WTC11 (cell line): ENCODE measurements around the gene MLF2. TPM values are rescaled to one million over a fixed set of nuclear protein-coding genes. Genes with fewer than 3 reads are reported as not detected.
A peak's percentile ranks its signal among the peaks of the same experiment; 100 is the strongest.

Source experiments
- ATAC-seq: fragments of 200-7000 bp; cut with Tn5 transposase; 2 replicates; pipeline ENCODE4 v1.10.0; 2021; ENCODE audit warnings: mild to moderate bottlenecking, moderate library complexity
- CTCF ChIA-PET: fragments of 300-600 bp; sonication (Branson Sonifier 250); formaldehyde crosslinking; loops from one replicate; lab custom pipeline; 2021; ENCODE audit warnings: antibody characterized with exemption; lab: Charles Lee
- POLR2A ChIA-PET: fragments of 350-600 bp; sonication (Branson Sonifier 250); formaldehyde crosslinking; loops from one replicate; lab custom pipeline; 2021; ENCODE audit warnings: antibody characterized with exemption; lab: Charles Lee
- DNase-seq: peaks from one replicate; pipeline ENCODE4 v3.0.0; 2021; ENCODE audit warnings: low spot score
- H3K27ac Mint-ChIP-seq: 2 replicates; pipeline ENCODE4 v1.8.0; 2021; ENCODE audit warnings: mixed read lengths
- H3K27me3 Mint-ChIP-seq: 2 replicates; pipeline ENCODE4 v1.8.0; 2021; ENCODE audit warnings: low read depth, mild to moderate bottlenecking, moderate library complexity, mixed read lengths
- H3K36me3 Mint-ChIP-seq: 2 replicates; pipeline ENCODE4 v1.8.0; 2021; ENCODE audit warnings: mixed read lengths
- H3K4me1 Mint-ChIP-seq: 2 replicates; pipeline ENCODE4 v1.8.0; 2022; ENCODE audit warnings: mixed read lengths
- H3K4me3 Mint-ChIP-seq: 2 replicates; pipeline ENCODE4 v1.8.0; 2021; ENCODE audit warnings: mild to moderate bottlenecking, moderate library complexity, mixed read lengths
- H3K9me3 Mint-ChIP-seq: 2 replicates; pipeline ENCODE4 v1.8.0; 2021; ENCODE audit warnings: mixed read lengths
- AFF4 ChIP-seq: sonication (generic); formaldehyde crosslinking; IDR thresholded peaks from 2 replicates; pipeline ENCODE4 v1.8.1; 2023; ENCODE audit warnings: mild to moderate bottlenecking, missing genetic modification reagents, borderline replicate concordance
- CREB1 ChIP-seq: sonication (generic); formaldehyde crosslinking; IDR thresholded peaks from 2 replicates; pipeline ENCODE4 v1.8.0; 2023; ENCODE audit warnings: mild to moderate bottlenecking, missing genetic modification reagents
- CTCF ChIP-seq: fragments of 200-600 bp; IDR thresholded peaks from 2 replicates; pipeline ENCODE4 v1.8.0; 2022; ENCODE audit warnings: antibody characterized with exemption
- E2F5 ChIP-seq: sonication (generic); formaldehyde crosslinking; IDR thresholded peaks from 2 replicates; pipeline ENCODE4 v1.8.1; 2022; ENCODE audit warnings: mild to moderate bottlenecking, moderate library complexity, missing genetic modification reagents
- ERG ChIP-seq: fragments of 250-450 bp; sonication (Bioruptor Pico); IDR thresholded peaks from 2 replicates; pipeline ENCODE4 v1.8.0; 2021; ENCODE audit warnings: mild to moderate bottlenecking
- GTF2I ChIP-seq: fragments of 250-450 bp; sonication (Bioruptor Pico); conservative IDR thresholded peaks from 2 replicates; pipeline ENCODE4 v1.4.0; 2021; ENCODE audit warnings: mild to moderate bottlenecking
- HMGA2 ChIP-seq: fragments of 250-450 bp; sonication (Bioruptor Pico); IDR thresholded peaks from 2 replicates; pipeline ENCODE4 v1.4.0; 2021; ENCODE audit warnings: mild to moderate bottlenecking, moderate library complexity
- MXD4 ChIP-seq: fragments of 250-450 bp; sonication (Bioruptor Pico); IDR thresholded peaks from 2 replicates; pipeline ENCODE4 v1.8.0; 2021; ENCODE audit warnings: mild to moderate bottlenecking, moderate library complexity, borderline replicate concordance
- NFATC4 ChIP-seq: fragments of 250-450 bp; sonication (Bioruptor Pico); IDR thresholded peaks from 2 replicates; pipeline ENCODE4 v1.9.0; 2021; ENCODE audit warnings: mild to moderate bottlenecking
- NFYB ChIP-seq: sonication (generic); formaldehyde crosslinking; conservative IDR thresholded peaks from 2 replicates; pipeline ENCODE4 v1.8.0; 2022; ENCODE audit warnings: low read depth, missing genetic modification reagents
- NR3C1 ChIP-seq: sonication (generic); formaldehyde crosslinking; conservative IDR thresholded peaks from 2 replicates; pipeline ENCODE4 v1.8.1; 2023; ENCODE audit warnings: low read depth, mild to moderate bottlenecking, missing genetic modification reagents
- TEAD4 ChIP-seq: sonication (generic); formaldehyde crosslinking; IDR thresholded peaks from 2 replicates; pipeline ENCODE4 v1.8.0; 2022; ENCODE audit warnings: mild to moderate bottlenecking, missing genetic modification reagents
- USF2 ChIP-seq: sonication (generic); formaldehyde crosslinking; IDR thresholded peaks from 2 replicates; pipeline ENCODE4 v1.8.1; 2023; ENCODE audit warnings: mild to moderate bottlenecking, missing genetic modification reagents, moderate library complexity
- ZNF425 ChIP-seq: fragments of 250-450 bp; sonication (Bioruptor Pico); conservative IDR thresholded peaks from 2 replicates; pipeline ENCODE4 v1.9.0; 2021; ENCODE audit warnings: mild to moderate bottlenecking
- ZNF512 ChIP-seq: sonication (generic); formaldehyde crosslinking; IDR thresholded peaks from 2 replicates; pipeline ENCODE4 v1.8.1; 2022; ENCODE audit warnings: missing genetic modification reagents, borderline replicate concordance
- ZNF671 ChIP-seq: fragments of 250-450 bp; sonication (Bioruptor Pico); IDR thresholded peaks from 2 replicates; pipeline ENCODE4 v1.8.0; 2021; ENCODE audit warnings: mild to moderate bottlenecking
- total RNA-seq: library from RNA; stranded (reverse); gene quantifications from 3 replicates; pipeline ENCODE4 v1.2.3, GENCODE V29; 2021

The MLF2 gene
- total RNA-seq, 1 experiment from 2014 or later = 236 TPM

- TF ChIP-seq TEAD4 (CRISPR knock-in tag) (no peak), ZNF671 (CRISPR knock-in tag) (no peak)
These were observed 4.2 kb upstream of the MLF2 start (continued) for GRCh38 chr12:6757028-6757690.

- POLR2A ChIA-PET = interaction anchor here (0.7 to 5.1 kb wide), 8 partner anchors 13 to 189 kb away, joined by 3 to 84 read pairs (median 8); partner anchors contain the start of genes C12orf57, CDCA3, GPR162 and PTMS
- Mint-ChIP-seq H3K4me3 (no peak overlapping the region), H3K9me3 (no peaks in the 10 kb centered on the region), H3K27ac (peak overlapping the region; percentile 99), H3K27me3 (no peaks in the 10 kb centered on the region), H3K36me3 (peaks cover 25% of the 10 kb centered on the region), H3K4me1 (peaks cover 32% of the 10 kb centered on the region)
- CTCF ChIA-PET = interaction anchor here (0.5 to 7.7 kb wide), 38 partner anchors 8 to 192 kb away, joined by 3 to 234 read pairs (median 6); partner anchors contain the start of genes CDCA3, COPS7A, GNB3 and GPR162
- ATAC-seq (no peak), DNase-seq (no peak)
- TF ChIP-seq CTCF = no peak
- no peak for TF ChIP-seq HMGA2 (CRISPR knock-in tag)
- no peak for TF ChIP-seq NFATC4
- TF ChIP-seq AFF4 (CRISPR knock-in tag) = no peak
- TF ChIP-seq CREB1 (CRISPR knock-in tag) = no peak
- TF ChIP-seq E2F5 = no peak
- no peak for TF ChIP-seq USF2
- no peak for TF ChIP-seq TEAD4 (CRISPR knock-in tag)
- no peak for TF ChIP-seq ERG (CRISPR knock-in tag)
- TF ChIP-seq ZNF425 (CRISPR knock-in tag) = no peak
- no peak for TF ChIP-seq MXD4 (CRISPR knock-in tag)
- TF ChIP-seq ZNF512 (CRISPR knock-in tag) = no peak
- no peak for TF ChIP-seq NR3C1 (CRISPR knock-in tag)
- no peak for TF ChIP-seq NFYB (CRISPR knock-in tag)
- no peak for TF ChIP-seq GTF2I
- TF ChIP-seq, all 79 proteins: peak for 0
These were observed 1.5 kb upstream of the MLF2 start for GRCh38 chr12:6754411-6754810.
